Measurements from ENCODE around the gene TGFBR2.

The TGFBR2 gene

GRCh38 chr3:30693470-30694120 lies 87.2 kb downstream of the TGFBR2 start:
- no peak overlapping the region for H2AFZ ChIP-seq (ENCODE audit: low read depth)
- no peaks in the 10 kb centered on the region for H3K36me3 ChIP-seq (ENCODE audit: insufficient read depth)
- H3K4me3 ChIP-seq (IDR thresholded peaks at IDR 0.05; ENCODE audit: insufficient read depth, low read depth, low read length) = no peak overlapping the region
- H3K27me3 ChIP-seq (ENCODE audit: insufficient read depth, low read depth) = no peaks in the 10 kb centered on the region
- H3K4me2 ChIP-seq = no peak overlapping the region
- H3K27ac ChIP-seq = no peak overlapping the region
- H3K9ac ChIP-seq = no peak overlapping the region
- TF ChIP-seq CTCF (conservative IDR thresholded peaks at IDR 0.05; ENCODE audit: low read depth, low read length) = peak; percentile 69
- H3K79me2 ChIP-seq (ENCODE audit: insufficient read depth, low read depth) = no peaks in the 10 kb centered on the region
- no peaks in the 10 kb centered on the region for H4K20me1 ChIP-seq (ENCODE audit: insufficient read depth)
- H3K4me1 ChIP-seq (ENCODE audit: low read depth, poor library complexity, severe bottlenecking) = no peaks in the 10 kb centered on the region

- Histone ChIP-seq H3K9ac (no peak overlapping the region), H4K20me1 (ENCODE audit: insufficient read depth) (no peaks in the 10 kb centered on the region), H3K4me3 (IDR thresholded peaks at IDR 0.05; ENCODE audit: insufficient read depth, low read depth, low read length) (no peak overlapping the region), H3K79me2 (ENCODE audit: insufficient read depth, low read depth) (no peaks in the 10 kb centered on the region), H3K4me2 (no peak overlapping the region), H2AFZ (ENCODE audit: low read depth) (no peak overlapping the region), H3K4me1 (ENCODE audit: low read depth, poor library complexity, severe bottlenecking) (no peaks in the 10 kb centered on the region), H3K36me3 (ENCODE audit: insufficient read depth) (no peaks in the 10 kb centered on the region), H3K27me3 (ENCODE audit: insufficient read depth, low read depth) (no peaks in the 10 kb centered on the region), H3K27ac (no peak overlapping the region)
- TF ChIP-seq CTCF (conservative IDR thresholded peaks at IDR 0.05; ENCODE audit: low read depth, low read length) = no peak
These were observed 87.7 kb downstream of the TGFBR2 start for GRCh38 chr3:30694148-30694547.

GRCh38 chr3:30694668-30695067 lies 88.3 kb downstream of the TGFBR2 start:
- H3K4me1 ChIP-seq (ENCODE audit: low read depth, poor library complexity, severe bottlenecking) = no peaks in the 10 kb centered on the region
- H3K36me3 ChIP-seq (ENCODE audit: insufficient read depth) = no peaks in the 10 kb centered on the region
- no peaks in the 10 kb centered on the region for H3K27me3 ChIP-seq (ENCODE audit: insufficient read depth, low read depth)
- H3K9ac ChIP-seq = no peak overlapping the region
- no peak overlapping the region for H3K27ac ChIP-seq
- no peaks in the 10 kb centered on the region for H4K20me1 ChIP-seq (ENCODE audit: insufficient read depth)
- no peak overlapping the region for H3K4me2 ChIP-seq
- no peak for TF ChIP-seq CTCF (conservative IDR thresholded peaks at IDR 0.05; ENCODE audit: low read depth, low read length)
- H3K4me3 ChIP-seq (IDR thresholded peaks at IDR 0.05; ENCODE audit: insufficient read depth, low read depth, low read length) = no peak overlapping the region
- H2AFZ ChIP-seq (ENCODE audit: low read depth) = no peak overlapping the region
- H3K79me2 ChIP-seq (ENCODE audit: insufficient read depth, low read depth) = no peaks in the 10 kb centered on the region

GRCh38 chr3:30695302-30696061 lies 89.1 kb downstream of the TGFBR2 start:
- no peak overlapping the region for H3K4me2 ChIP-seq
- no peaks in the 10 kb centered on the region for H3K79me2 ChIP-seq (ENCODE audit: insufficient read depth, low read depth)
- no peak overlapping the region for H3K9ac ChIP-seq
- H3K4me1 ChIP-seq (ENCODE audit: low read depth, poor library complexity, severe bottlenecking) = no peaks in the 10 kb centered on the region
- H3K27me3 ChIP-seq (ENCODE audit: insufficient read depth, low read depth) = no peaks in the 10 kb centered on the region
- no peak overlapping the region for H3K27ac ChIP-seq
- no peaks in the 10 kb centered on the region for H3K36me3 ChIP-seq (ENCODE audit: insufficient read depth)
- no peak for TF ChIP-seq CTCF (conservative IDR thresholded peaks at IDR 0.05; ENCODE audit: low read depth, low read length)
- no peak overlapping the region for H2AFZ ChIP-seq (ENCODE audit: low read depth)
- H4K20me1 ChIP-seq (ENCODE audit: insufficient read depth) = no peaks in the 10 kb centered on the region
- no peak overlapping the region for H3K4me3 ChIP-seq (IDR thresholded peaks at IDR 0.05; ENCODE audit: insufficient read depth, low read depth, low read length)
